BE2C (cell line): ENCODE results near the gene MYH3.

Source experiments
- DNase-seq: peaks from one replicate; pipeline ENCODE4 v3.0.0-alpha.2; 2020
- H3K27me3 ChIP-seq: fragments of 250-450 bp; sonication (Bioruptor Pico); 2 replicates; pipeline ENCODE4 v1.5.1; 2020; ENCODE audit warnings: mild to moderate bottlenecking
- H3K36me3 ChIP-seq: fragments of 250-450 bp; sonication (Bioruptor Pico); 2 replicates; pipeline ENCODE4 v1.5.1; 2020; ENCODE audit warnings: mild to moderate bottlenecking
- H3K4me1 ChIP-seq: fragments of 250-450 bp; sonication (Bioruptor Pico); 2 replicates; pipeline ENCODE4 v1.5.1; 2020
- H3K4me3 ChIP-seq: 2 replicates; pipeline ENCODE4 v1.5.1; 2011; ENCODE audit warnings: low read depth, low read length
- H3K9me3 ChIP-seq: fragments of 250-450 bp; sonication (Bioruptor Pico); 2 replicates; pipeline ENCODE4 v1.5.1; 2020
- CTCF ChIP-seq: IDR thresholded peaks from 2 replicates; pipeline ENCODE4 v1.5.1; 2012; ENCODE audit warnings: mild to moderate bottlenecking, low read depth, low read length

Gene MYH3

DNA sequence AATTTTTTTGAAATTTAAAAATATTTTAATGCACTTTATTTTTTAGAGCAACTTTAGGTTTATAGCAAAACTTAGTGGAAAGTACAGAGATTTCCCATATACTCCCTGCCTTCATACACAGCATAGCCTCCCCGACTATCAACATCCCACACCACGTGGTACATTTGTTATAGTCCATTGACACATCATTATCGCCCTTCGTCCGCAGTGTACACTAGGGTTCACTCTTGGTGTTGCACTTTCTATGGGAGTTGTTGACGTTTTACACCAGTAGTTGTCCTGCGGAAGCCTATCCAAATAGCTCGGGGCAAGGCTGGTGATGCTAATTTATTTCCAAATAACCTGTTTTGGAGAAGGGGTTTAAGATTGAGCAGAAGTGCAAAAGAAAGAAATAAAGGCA lies 52.6 kb downstream of the MYH3 start:
- DNase-seq: no peak
- no peaks in the 10 kb centered on the region for H3K36me3 ChIP-seq
- TF ChIP-seq CTCF: no peak
- no peak overlapping the region for H3K4me3 ChIP-seq
- no peaks in the 10 kb centered on the region for H3K9me3 ChIP-seq
- no peaks in the 10 kb centered on the region for H3K27me3 ChIP-seq
- H3K4me1 ChIP-seq: no peaks in the 10 kb centered on the region

DNA sequence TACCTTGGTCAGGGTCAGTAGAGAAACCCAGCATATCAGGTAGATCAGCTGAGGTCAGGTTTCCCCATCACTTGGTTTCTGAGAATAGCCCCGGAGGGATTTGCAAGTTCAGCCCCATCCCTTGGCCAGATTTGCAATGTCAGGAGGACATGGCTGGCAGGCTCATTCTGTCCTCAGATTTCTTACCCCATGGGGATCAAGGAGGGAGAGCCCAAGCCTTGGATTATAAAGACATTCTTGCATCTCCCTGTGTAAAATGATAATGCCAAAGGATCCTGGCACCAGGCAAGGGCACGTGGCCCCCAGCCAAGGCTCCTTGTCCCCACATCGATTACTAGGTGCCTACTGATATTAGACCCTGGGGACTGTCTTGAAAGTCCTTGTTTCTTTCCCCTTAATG lies 53.2 kb downstream of the MYH3 start:
- no peak overlapping the region for H3K4me3 ChIP-seq
- no peaks in the 10 kb centered on the region for H3K27me3 ChIP-seq
- no peaks in the 10 kb centered on the region for H3K4me1 ChIP-seq
- H3K36me3 ChIP-seq: no peaks in the 10 kb centered on the region
- TF ChIP-seq CTCF: no peak
- no peak for DNase-seq
- no peaks in the 10 kb centered on the region for H3K9me3 ChIP-seq

GRCh38 chr17:10600571-10600970 lies 56.5 kb downstream of the MYH3 start:
- no peaks in the 10 kb centered on the region for H3K27me3 ChIP-seq
- H3K4me1 ChIP-seq: no peaks in the 10 kb centered on the region
- H3K36me3 ChIP-seq: no peaks in the 10 kb centered on the region
- no peaks in the 10 kb centered on the region for H3K9me3 ChIP-seq
- TF ChIP-seq CTCF: no peak
- DNase-seq: no peak
- no peak overlapping the region for H3K4me3 ChIP-seq

DNA sequence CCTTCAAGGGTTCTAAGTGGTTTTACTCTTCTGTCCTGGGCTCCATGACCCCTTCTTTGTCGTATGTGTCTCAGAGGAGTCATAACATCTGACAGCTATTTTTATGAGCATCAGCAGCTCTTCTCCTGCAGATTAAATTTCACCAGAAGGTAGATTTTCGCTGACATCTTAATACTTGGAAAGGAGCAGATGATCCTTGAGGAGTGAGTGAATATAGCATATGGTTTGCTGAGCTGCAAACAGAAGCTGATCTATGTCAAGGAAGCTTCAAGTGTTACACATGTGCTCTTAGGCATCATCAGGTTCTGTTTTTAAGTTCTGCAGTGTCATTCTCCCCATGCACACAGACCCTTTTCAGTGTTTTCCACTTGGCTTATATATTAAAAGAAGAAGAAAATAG lies 58.5 kb downstream of the MYH3 start:
- Histone ChIP-seq H3K4me3 (no peak overlapping the region), H3K36me3 (no peaks in the 10 kb centered on the region), H3K9me3 (no peaks in the 10 kb centered on the region), H3K4me1 (no peaks in the 10 kb centered on the region), H3K27me3 (no peaks in the 10 kb centered on the region)
- DNase-seq: no peak
- TF ChIP-seq CTCF: no peak

- Histone ChIP-seq H3K4me1 (no peaks in the 10 kb centered on the region), H3K27me3 (no peaks in the 10 kb centered on the region)
- TF ChIP-seq CTCF: no peak
These were observed 67.5 kb downstream of the MYH3 start for GRCh38 chr17:10589553-10590145.

GRCh38 chr17:10585529-10585928 lies 71.6 kb downstream of the MYH3 start:
- H3K27me3 ChIP-seq: no peaks in the 10 kb centered on the region
- DNase-seq: no peak
- H3K36me3 ChIP-seq: no peaks in the 10 kb centered on the region
- TF ChIP-seq CTCF: no peak
- H3K4me3 ChIP-seq: no peak overlapping the region
- no peaks in the 10 kb centered on the region for H3K4me1 ChIP-seq
- no peaks in the 10 kb centered on the region for H3K9me3 ChIP-seq

More at GRCh38 chr17:10589553-10590145, 67.5 kb downstream of the MYH3 start:
- no peak overlapping the region for H3K4me3 ChIP-seq
- no peaks in the 10 kb centered on the region for H3K9me3 ChIP-seq
- no peaks in the 10 kb centered on the region for H3K36me3 ChIP-seq
- no peak for DNase-seq
